ENCODE data around the gene RPS25.
"Not testable (repeated sequence)": the region's sequence is repeated elsewhere in the genome, so short reads cannot be mapped to it uniquely, and the experiment has no call there.

Gene RPS25

GRCh38 chr11:119018074-119018938, at the start of gene RPS25, which contains the start of gene TRAPPC4:
Gene RPS25 (minus strand): TSS chr11:119018343. CDS start chr11:119018284, 59 bp downstream.
Gene TRAPPC4 (plus strand): TSS chr11:119018766. CDS start chr11:119018796, 30 bp downstream.
- peak; percentile 97 for DNase-seq

- peak; percentile 97 for DNase-seq
Measured at GRCh38 chr11:119067371-119068222, 49.5 kb upstream of the RPS25 start, which contains the start of gene VPS11. Gene VPS11 (plus strand): TSS chr11:119067818. CDS start chr11:119067824, 6 bp downstream.

- DNase-seq, result no peak
Measured at GRCh38 chr11:119065369-119065768, 47.2 kb upstream of the RPS25 start.

- DNase-seq, result no peak
Measured at GRCh38 chr11:119062779-119063178, 44.6 kb upstream of the RPS25 start.

GRCh38 chr11:119061256-119061655, 43.1 kb upstream of the RPS25 start:
- DNase-seq, result no peak

- DNase-seq, result not testable (repeated sequence)
Measured at GRCh38 chr11:119059128-119059527, 41.0 kb upstream of the RPS25 start.

- peak; percentile 98 for DNase-seq
Measured at GRCh38 chr11:119057000-119057769, 39.0 kb upstream of the RPS25 start, which contains the start of gene HYOU1. Gene HYOU1 (minus strand): TSS chr11:119057205. CDS start chr11:119056160, 1,045 bp downstream.

GRCh38 chr11:119056421-119056999, 38.4 kb upstream of the RPS25 start:
- peak; percentile 41 for DNase-seq

GRCh38 chr11:119055901-119056300, 37.8 kb upstream of the RPS25 start:
- no peak for DNase-seq

GRCh38 chr11:119054418-119054817, 36.3 kb upstream of the RPS25 start:
- DNase-seq, result no peak

GRCh38 chr11:119052163-119052814, 34.1 kb upstream of the RPS25 start:
- no peak for DNase-seq

- no peak for DNase-seq
Measured at GRCh38 chr11:119051440-119052162, 33.5 kb upstream of the RPS25 start.

- DNase-seq, result no peak
Measured at GRCh38 chr11:119049081-119049480, 30.9 kb upstream of the RPS25 start.

GRCh38 chr11:119048644-119049043, 30.5 kb upstream of the RPS25 start:
- no peak for DNase-seq

- no peak for DNase-seq
Measured at GRCh38 chr11:119047205-119047604, 29.1 kb upstream of the RPS25 start.

GRCh38 chr11:119046489-119046888, 28.3 kb upstream of the RPS25 start:
- no peak for DNase-seq

- no peak for DNase-seq
Measured at GRCh38 chr11:119044708-119045107, 26.6 kb upstream of the RPS25 start.

- no peak for DNase-seq
Measured at GRCh38 chr11:119042927-119043326, 24.8 kb upstream of the RPS25 start.

GRCh38 chr11:119041821-119042514, 23.8 kb upstream of the RPS25 start:
- no peak for DNase-seq

GRCh38 chr11:119039471-119039870, 21.3 kb upstream of the RPS25 start:
- DNase-seq, result not testable (repeated sequence)
